DND-41 (cell line): ENCODE results near the gene SEMA4C.
A peak's percentile ranks its signal among the peaks of the same experiment; 100 is the strongest.

ENCODE experiments used
- ATAC-seq: fragments of 200-7000 bp; cut with Tn5 transposase; 3 replicates; pipeline ENCODE4 v1.9.1; 2021; ENCODE audit warnings: low read depth; ENCODE audit not compliant: insufficient read depth
- DNase-seq: peaks from one replicate; pipeline ENCODE4 v3.0.0-alpha.2; 2020
- H2AFZ ChIP-seq: 2 replicates; pipeline ENCODE4 v1.6.0; 2012; ENCODE audit warnings: low read depth, low read length
- H3K27ac ChIP-seq: 2 replicates; pipeline ENCODE4 v1.5.1; 2012; ENCODE audit warnings: low read length, inconsistent platforms
- H3K27me3 ChIP-seq: fragments of 200-600 bp; sonication (generic); 2 replicates; pipeline ENCODE4 v1.6.0; 2012; ENCODE audit warnings: low read length, mild to moderate bottlenecking, inconsistent platforms; ENCODE audit not compliant: insufficient read depth, poor library complexity
- H3K36me3 ChIP-seq: 2 replicates; pipeline ENCODE4 v1.5.1; 2012; ENCODE audit warnings: low read length, inconsistent platforms; ENCODE audit not compliant: insufficient read depth
- H3K4me1 ChIP-seq: 2 replicates; pipeline ENCODE4 v1.5.1; 2012; ENCODE audit warnings: mild to moderate bottlenecking, low read length; ENCODE audit not compliant: insufficient read depth
- H3K4me2 ChIP-seq: 2 replicates; pipeline ENCODE4 v1.6.0; 2012; ENCODE audit warnings: mild to moderate bottlenecking, moderate library complexity, low read length, inconsistent platforms; ENCODE audit not compliant: insufficient read depth
- H3K4me3 ChIP-seq, 2 experiments: fragments of 200-600 bp in 1 of 2; shearing (Covaris generic) in 1 of 2; 2 replicates each; pipeline ENCODE4 v1.5.1; 2012 to 2016; ENCODE audit warnings: inconsistent platforms in 2 of 2, low read length in 2 of 2, mild to moderate bottlenecking in 2 of 2, low read depth in 1 of 2, moderate library complexity in 1 of 2
- H3K79me2 ChIP-seq: 2 replicates; pipeline ENCODE4 v1.6.0; 2012; ENCODE audit warnings: low read length, inconsistent platforms; ENCODE audit not compliant: insufficient read depth
- H3K9ac ChIP-seq: 2 replicates; pipeline ENCODE4 v1.6.0; 2012; ENCODE audit warnings: low read depth, mild to moderate bottlenecking, inconsistent platforms, low read length, moderate library complexity
- H3K9me3 ChIP-seq: 2 replicates; pipeline ENCODE4 v1.5.1; 2012; ENCODE audit warnings: low read length, moderate library complexity, mild to moderate bottlenecking, inconsistent platforms; ENCODE audit not compliant: insufficient read depth, severe bottlenecking
- H4K20me1 ChIP-seq: 2 replicates; pipeline ENCODE4 v1.6.0; 2012; ENCODE audit warnings: low read length; ENCODE audit not compliant: insufficient read depth
- CTCF ChIP-seq: IDR thresholded peaks from 2 replicates; pipeline ENCODE4 v1.5.1; 2012; ENCODE audit warnings: borderline replicate concordance, low read length, moderate library complexity, mild to moderate bottlenecking; ENCODE audit not compliant: poor library complexity, severe bottlenecking; ENCODE audit errors: extremely low read depth
- EZH2 ChIP-seq: IDR thresholded peaks from 3 replicates; pipeline ENCODE4 v1.6.1; 2012; ENCODE audit warnings: borderline replicate concordance, low read depth, mild to moderate bottlenecking, moderate library complexity, low read length, inconsistent platforms; ENCODE audit not compliant: severe bottlenecking

The SEMA4C gene

GRCh38 chr2:96916646-96917543, 47.0 kb upstream of the SEMA4C start:
- Histone ChIP-seq H4K20me1 (no peaks in the 10 kb centered on the region), H3K4me1 (peaks cover 11% of the 10 kb centered on the region), H3K79me2 (no peaks in the 10 kb centered on the region), H3K36me3 (no peaks in the 10 kb centered on the region), H3K9me3 (no peaks in the 10 kb centered on the region), H3K9ac (no peak overlapping the region), H3K27me3 (peaks cover 17% of the 10 kb centered on the region), H3K27ac (no peak overlapping the region), H2AFZ (no peak overlapping the region), H3K4me2 (no peak overlapping the region), H3K4me3 (no peak overlapping the region)
- TF ChIP-seq EZH2 (no peak), CTCF (no peak)
- ATAC-seq (no peak), DNase-seq (no peak)

GRCh38 chr2:96916156-96916630, 46.3 kb upstream of the SEMA4C start:
- peaks cover 11% of the 10 kb centered on the region for H3K4me1 ChIP-seq
- ATAC-seq, result no peak
- H3K36me3 ChIP-seq, result no peaks in the 10 kb centered on the region
- no peaks in the 10 kb centered on the region for H3K9me3 ChIP-seq
- peaks cover 17% of the 10 kb centered on the region for H3K27me3 ChIP-seq
- H4K20me1 ChIP-seq, result no peaks in the 10 kb centered on the region
- no peak overlapping the region for H3K4me3 ChIP-seq
- no peak overlapping the region for H3K9ac ChIP-seq
- H2AFZ ChIP-seq, result no peak overlapping the region
- TF ChIP-seq CTCF (no peak), EZH2 (no peak)
- H3K4me2 ChIP-seq, result no peak overlapping the region
- DNase-seq, result no peak
- H3K27ac ChIP-seq, result no peak overlapping the region
- no peaks in the 10 kb centered on the region for H3K79me2 ChIP-seq

GRCh38 chr2:96914332-96914731, 44.5 kb upstream of the SEMA4C start:
- H3K4me3 ChIP-seq, result no peak overlapping the region

More at GRCh38 chr2:96914332-96914731, 44.5 kb upstream of the SEMA4C start:
- DNase-seq (no peak), ATAC-seq (no peak)
- TF ChIP-seq CTCF, result no peak
- TF ChIP-seq EZH2, result no peak
- no peak overlapping the region for H3K27ac ChIP-seq
- peaks cover 14% of the 10 kb centered on the region for H3K27me3 ChIP-seq
- peaks cover 11% of the 10 kb centered on the region for H3K4me1 ChIP-seq
- H3K79me2 ChIP-seq, result no peaks in the 10 kb centered on the region
- no peak overlapping the region for H2AFZ ChIP-seq
- no peaks in the 10 kb centered on the region for H3K9me3 ChIP-seq
- H3K36me3 ChIP-seq, result no peaks in the 10 kb centered on the region
- H4K20me1 ChIP-seq, result no peaks in the 10 kb centered on the region
- H3K4me2 ChIP-seq, result peak overlapping the region; percentile 32; the same call in 1 of the 2 replicates
- H3K9ac ChIP-seq, result no peak overlapping the region
